NCI-H69 (cell line): ENCODE measurements around the gene TTC7B.
A peak's percentile ranks its signal among the peaks of the same experiment; 100 is the strongest.

ENCODE experiments used
- DNase-seq: peaks from one replicate; lab custom pipeline; 2025; lab: John Stamatoyannopoulos, UW

TTC7B gene

DNA sequence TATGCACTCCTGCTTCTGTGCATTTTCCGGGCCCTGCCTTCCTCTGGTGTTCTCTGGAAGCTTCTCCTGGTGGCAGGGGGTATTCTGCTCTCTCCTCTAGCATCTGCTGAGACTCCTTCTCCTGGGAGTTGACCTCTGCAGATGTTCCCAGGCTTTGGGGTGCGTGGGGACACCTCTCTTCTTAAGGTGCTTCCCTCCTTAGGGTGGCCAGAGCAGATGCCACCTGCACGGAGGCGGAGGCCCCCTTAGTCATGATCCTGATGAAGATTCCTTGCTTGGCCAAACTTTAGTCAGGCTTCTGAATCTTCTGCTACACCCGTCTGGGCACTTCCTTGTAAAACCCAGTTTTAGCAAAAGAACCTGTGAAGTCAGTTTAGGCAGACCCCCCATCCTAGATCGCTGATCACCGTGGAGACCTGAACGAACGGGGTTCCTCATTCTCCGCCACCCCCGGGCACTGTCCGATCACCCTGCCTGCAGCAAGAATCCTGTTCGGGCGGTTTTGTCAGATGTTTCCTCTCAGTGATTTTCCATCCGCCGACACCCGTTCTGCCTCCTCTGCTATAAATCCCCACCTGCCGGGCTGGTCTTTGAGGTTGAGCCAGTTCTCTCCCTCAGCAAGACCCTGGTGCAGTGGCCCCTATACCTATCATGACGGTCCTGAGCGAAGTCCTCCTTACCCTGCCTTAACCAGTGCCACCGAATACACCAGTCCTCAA lies 307.5 kb downstream of the TTC7B start:
- no peak for DNase-seq

DNA sequence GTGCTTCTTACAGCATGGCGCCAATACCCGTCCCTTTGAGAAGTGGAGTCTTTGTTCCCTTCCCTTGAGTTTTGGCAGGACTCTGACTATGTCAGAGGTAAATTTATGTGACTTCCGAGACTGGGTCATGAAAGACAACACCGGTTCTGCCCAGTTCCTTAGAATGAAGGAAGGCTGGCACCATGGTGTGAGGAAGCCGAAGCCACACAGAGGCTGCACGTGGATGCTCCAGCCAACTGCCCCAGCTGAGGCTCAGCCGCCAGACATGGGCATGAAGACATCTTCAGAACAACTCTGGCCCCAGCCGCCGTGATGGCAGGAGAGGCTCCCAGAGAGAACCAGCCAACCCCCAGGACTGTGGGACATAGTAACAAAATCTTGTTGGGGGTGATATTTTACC lies 308.2 kb downstream of the TTC7B start:
- no peak for DNase-seq

DNA sequence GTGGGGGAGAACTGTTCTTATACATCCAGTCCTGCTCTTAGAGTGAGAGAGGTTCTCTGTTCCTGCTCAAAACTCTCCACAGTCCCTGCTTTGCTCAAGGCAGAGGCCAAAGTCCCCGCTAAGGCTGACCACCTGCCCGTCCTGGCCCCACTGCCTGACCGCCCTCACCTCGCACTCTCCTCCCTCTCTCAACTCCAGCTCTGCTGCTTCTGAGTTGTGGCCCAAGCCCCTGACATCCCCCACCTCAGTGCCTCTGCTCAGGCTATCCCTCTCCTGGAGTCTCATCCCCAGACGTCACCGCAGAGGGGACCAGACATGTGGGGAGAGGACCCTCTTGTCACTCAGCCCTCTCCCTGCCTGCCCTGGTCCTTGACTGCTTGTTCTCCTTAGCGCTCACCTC lies 308.8 kb downstream of the TTC7B start:
- DNase-seq = no peak

DNA sequence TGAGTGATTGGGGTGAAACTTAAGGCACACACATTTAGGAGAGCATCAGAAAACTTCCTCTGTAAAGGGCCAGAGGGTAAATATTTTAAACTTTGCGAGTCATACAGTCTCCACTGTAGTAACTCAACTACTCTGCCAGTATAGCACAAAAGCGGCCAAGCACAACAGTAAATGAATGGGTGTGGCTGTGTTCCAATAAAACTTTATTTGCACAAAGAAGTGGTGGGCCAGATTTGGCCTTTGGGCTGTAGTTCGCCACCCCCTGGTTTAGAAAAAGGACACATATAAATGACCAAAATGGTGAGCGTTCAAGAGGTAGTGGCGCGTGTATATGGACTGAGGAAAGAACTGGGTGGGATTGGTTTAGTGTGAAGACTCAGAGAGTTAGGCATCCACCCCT lies 309.5 kb downstream of the TTC7B start:
- no peak for DNase-seq

DNA sequence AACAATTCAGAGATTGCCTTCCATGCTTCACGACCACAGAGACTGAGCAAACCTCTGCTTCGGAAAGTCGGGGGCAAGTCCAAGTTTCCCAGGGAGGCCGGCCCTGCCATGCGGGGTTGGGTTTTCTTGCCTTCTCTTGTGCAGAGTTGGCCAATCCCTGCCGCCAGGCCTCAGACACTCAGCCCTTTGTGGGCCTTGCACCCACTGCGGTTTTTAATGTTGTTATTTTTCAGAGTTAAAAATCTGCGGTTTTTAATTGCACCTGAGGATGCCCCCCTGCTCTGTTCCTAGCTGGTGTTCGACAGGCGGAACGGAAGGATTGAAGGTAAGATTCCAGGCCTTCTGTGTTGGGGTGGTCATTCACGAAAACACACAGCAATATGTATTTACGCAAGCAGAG lies 310.7 kb downstream of the TTC7B start:
- DNase-seq = no peak

DNA sequence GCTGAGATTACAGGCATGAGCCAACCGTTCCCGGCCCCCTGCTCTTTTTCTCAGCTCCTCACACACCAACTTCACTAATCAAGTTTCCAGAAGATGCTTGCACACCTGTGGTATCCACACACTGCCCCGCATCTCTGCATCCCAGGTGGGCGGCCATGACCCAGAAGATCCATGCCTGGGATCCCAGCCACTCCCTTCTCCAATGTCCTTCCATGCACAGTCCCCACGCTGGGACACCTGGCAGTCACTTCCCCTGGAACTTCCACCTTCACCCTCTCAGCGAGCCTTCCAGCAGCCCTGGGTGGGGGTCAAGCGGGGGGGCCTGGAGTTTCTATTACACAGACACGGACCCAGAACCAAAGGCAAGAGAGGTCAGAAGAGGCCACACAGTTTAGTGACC lies 311.6 kb downstream of the TTC7B start:
- no peak for DNase-seq

DNA sequence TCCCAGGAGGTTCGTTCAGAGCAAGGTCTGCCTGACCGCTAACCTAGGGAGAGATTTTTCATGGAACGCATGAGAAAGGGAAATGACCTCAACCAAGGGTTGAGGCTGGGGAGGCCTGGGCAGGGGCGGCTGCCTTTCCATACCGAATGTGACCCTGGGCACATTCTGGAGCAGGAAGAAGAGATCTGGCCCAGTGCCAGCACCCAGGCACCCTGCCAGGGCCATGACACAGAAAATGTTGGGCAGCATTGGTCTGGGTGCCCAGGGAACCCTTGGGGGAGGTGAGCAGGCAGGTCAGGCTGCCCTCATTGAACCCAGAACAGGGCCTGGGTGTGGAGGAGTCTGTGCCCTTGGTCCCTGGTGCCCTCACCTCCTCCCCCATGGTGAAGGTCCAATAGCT lies 312.6 kb downstream of the TTC7B start:
- DNase-seq = peak; percentile 52

DNA sequence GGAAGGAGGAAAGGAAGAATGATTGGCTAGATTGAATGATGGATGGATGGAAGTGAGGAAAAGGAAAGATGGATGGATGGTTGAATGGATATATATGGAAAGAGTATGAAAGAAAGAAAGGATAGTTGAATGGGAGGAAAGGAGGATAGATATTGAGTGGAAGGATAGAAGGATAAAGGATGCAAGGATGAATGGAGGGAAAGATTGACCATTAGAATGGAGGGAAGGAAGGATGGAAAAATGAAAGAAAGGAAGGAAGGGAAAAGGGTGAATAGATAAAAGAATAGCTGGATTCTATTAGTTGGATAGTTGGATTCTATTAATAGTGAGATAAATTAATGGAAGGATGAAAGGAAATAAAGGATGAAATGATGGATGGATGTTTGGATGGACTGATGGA lies 313.5 kb downstream of the TTC7B start:
- no peak for DNase-seq

DNA sequence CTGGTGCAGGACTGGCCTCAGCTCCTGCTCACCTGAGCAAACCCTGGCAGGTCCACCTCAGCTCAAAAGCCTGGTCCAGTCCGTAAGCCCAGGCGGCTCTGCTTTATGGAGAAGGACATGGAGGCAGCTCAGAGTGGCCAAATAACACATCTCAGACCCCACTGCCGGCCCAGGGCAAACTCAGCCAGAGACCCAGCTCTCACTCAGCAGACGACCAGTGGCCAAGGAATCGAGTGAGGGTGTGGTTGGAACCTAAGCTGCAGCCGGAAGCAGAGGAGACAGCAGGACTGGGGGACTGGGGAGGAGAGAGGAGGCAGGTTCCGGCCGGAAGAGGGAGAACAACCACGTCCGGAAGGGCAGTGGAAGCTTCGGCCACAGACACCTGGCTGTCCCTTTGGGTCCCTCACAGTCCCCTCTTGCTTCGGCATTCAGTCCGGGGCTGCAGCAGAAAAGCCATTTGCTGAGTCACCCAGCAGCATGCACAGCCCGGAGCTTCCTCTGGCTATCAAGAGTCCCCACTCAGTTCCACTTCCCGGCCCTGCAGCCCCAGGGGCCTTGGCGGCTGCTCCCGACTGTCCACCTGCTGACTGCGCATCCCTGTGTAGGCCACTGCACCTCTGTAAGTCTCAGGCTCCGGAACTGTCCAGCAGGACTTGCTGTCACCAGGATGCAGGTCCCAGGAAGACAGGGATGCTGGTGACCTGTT lies 315.4 kb downstream of the TTC7B start:
- no peak for DNase-seq

DNA sequence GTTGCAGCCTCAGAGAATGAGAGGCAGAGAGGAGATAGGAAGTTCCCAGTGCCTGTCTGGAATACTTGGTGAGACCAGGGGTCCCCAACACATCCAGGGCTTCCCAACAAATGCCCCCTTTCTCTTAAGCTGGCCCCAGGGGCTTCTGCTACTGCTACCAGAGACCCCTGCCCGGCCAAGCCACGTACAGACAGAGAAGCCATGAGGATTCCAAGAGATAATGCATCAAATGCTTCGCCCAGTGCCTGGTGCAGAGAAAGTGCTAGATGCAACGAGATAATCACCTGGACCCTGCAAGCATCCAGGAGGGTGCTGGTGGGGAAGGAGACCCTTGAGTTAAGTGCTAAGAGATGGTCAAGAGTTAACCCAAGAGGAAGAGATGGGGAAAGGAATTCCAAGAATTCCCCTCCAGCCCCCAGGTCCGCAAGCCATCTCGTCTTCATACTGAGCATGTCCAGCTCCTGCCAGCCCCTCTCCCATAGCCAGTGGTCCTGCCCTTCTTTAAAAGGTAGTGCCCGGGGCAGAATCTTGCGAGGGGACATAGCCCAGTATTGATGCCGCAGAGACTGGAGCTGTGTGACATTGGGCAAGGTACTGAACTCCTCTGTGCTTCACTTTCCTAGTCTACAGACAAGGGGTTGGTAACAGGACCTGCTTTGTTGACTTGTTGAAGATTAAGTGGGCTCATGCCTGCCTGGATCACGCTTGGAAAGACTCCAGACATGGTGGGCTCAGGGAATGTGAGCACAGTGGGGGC lies 316.1 kb downstream of the TTC7B start:
- no peak for DNase-seq

DNA sequence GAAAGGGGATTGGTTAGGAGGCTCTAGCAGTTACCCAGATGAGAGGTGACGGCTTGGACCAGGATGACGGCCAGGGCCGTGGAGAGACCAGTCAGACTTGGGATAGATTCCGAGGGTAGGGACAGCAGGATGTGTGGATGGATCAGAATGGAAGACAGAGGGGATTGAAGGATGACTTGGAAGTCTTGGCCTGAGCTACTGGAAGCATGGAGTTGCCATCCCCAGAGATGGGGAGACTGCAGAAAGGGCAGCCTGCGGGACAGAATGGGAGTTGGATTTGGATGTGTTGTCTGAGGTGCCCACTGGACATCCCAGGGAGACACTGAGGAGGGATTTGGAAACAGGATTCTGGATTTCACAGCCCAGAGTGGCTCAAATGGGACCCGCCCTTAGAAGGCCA lies 317.1 kb downstream of the TTC7B start:
- DNase-seq = no peak

DNA sequence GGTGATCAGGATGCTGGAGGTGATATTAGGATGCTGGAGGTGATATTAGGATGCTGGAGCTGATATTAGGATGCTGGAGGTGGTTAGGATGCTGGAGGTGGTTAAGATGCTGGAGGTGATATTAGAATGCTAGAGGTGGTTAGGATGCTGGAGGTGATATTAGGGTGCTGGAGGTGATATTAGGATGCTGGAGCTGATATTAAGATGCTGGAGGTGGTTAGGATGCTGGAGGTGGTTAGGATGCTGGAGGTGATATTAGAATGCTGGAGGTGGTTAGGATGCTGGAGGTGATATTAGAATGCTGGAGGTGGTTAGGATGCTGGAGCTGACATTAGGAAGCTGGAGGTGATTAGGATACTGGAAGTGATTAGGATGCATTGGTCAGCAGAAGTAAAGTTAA lies 318.0 kb downstream of the TTC7B start:
- DNase-seq = no peak

DNA sequence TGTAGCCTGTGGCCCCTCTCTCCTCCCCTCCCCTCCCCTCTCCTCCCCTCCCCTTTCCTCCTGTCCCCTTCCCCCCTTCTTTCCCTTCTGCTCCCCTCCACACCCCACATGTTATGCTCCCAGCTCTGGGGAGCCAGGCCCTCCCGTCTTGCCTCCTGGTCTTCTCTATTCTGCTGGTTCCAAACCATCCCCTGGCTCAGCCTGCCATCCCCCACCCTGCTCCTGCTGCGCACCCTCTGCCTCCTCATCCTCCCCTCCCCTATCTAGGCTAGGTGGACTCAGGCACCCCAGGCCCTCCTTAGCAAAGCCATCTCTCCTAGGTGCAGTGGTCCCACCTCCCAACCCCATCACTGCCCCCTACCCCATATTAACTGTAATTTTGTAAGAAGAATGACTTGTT lies 319.9 kb downstream of the TTC7B start:
- no peak for DNase-seq

DNA sequence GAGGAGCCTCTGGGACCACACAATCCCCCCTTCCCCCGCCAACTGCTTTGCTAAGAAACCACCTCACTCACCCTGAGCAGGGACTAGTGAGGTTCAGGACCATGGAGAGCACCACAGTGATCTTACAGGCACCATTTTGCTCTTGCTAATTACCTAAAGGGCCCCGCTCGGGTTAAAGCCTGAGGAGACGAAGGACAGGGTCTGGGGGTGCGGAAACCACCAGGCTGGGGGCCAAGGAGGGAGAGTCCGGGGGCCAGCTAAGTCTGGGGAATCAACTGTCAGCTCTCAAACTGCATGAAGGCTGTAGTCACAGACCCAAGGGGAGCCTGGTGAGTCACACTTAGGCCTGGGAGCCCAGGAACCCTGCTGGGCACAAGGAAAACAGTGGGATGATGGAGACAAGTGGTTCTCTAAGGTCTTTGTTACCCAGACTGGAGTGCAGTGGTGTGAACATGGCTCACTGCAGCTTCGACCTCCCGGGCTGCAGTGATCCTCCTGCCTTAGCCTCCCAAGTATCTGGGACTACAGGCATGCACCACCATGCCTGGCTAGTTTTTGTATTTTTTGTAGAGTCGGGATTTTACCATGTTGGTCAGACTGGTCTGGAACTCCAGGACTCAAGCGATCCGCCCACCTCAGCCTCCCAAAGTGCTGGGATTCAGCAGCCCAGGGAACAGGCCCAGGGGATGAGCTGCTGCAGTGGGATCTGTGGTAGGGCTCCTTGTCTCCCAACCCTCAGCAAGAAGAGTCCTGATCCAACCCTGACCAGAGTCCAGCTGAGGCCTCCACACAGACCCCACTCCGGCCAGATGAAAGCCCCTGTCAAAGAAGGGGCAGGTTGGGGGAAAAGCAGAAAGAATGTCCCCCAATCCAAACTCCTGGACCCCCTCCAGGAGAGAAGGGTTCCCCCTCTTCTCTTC lies 320.6 kb downstream of the TTC7B start:
- DNase-seq = peak; percentile 62

DNA sequence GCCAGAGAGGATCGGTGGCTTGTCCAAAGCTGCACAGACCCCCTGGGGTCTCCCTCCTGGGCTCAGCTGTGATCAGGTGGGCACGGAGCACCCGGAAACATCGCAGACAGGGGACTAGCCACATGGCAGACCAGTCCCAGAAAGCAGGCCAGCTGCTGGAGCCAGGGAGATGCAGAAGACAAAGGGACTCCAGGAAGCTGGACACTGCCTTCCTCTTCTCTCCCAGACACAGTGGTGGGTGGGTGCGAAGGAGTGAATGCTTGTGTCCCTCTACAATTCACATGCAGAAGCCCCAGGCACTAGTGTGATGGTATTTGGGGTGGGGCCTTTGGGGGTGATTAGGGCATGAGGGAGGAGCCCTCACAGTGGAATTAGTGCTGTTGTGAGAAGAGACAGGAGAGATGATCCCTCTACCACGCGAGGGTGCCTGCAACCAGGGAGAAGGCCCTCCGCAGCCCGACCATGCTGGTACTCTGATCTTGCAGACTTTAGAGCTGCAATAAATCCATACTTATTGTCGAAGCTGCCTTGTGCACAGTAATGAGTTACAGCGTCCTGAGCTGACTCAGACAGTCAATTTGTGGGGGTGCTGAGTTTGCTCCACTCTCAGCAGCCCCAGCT lies 324.2 kb downstream of the TTC7B start:
- DNase-seq = no peak

DNA sequence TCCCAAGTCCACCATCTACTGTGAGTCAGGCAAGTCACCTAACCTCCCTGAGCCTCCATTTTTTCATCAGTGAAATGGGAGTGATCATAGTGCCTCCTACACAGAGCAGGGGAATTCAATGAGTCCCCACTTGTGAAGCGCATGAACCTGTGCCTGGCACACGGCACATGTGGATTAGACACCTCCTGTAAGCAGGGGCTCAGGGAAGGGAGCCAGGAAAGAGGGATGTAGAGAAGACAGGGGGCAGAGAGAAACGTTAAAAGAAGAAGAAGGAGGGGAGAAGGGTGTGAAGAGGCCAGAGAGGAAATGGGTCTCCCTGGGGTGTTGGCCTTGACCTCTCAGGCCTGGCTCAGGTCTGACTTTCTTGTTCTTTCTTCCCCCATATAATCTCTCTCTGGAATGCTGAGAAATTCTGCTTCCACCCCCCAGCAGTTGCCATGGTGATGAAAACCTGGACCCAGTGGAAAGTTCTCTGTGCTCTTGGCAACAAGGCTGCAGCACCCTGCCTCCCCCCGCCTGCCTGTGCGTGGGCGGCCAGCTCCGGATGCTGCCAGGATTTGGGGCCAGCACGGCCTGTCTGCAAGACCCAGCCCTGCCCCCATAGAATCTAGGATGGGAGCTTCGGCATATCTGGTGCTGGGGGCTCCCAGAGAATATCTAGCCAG lies 324.9 kb downstream of the TTC7B start:
- DNase-seq = no peak

DNA sequence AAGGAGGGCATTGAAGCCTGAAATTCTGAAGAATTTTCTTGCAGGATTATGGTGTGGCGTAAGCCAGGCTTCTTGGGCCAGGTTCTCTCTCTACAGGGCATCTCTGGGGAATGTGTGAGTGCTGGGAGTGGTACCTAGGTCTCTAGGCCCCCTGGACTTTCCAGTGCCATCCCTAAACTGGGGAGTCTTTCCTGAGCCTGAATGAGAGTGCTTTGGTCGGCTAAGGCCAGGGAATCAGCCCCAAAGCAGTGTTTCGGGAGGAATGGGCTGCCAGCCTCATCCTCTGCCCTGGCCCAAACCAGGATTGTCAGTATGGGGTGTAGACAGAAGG lies 325.5 kb downstream of the TTC7B start:
- DNase-seq = no peak

DNA sequence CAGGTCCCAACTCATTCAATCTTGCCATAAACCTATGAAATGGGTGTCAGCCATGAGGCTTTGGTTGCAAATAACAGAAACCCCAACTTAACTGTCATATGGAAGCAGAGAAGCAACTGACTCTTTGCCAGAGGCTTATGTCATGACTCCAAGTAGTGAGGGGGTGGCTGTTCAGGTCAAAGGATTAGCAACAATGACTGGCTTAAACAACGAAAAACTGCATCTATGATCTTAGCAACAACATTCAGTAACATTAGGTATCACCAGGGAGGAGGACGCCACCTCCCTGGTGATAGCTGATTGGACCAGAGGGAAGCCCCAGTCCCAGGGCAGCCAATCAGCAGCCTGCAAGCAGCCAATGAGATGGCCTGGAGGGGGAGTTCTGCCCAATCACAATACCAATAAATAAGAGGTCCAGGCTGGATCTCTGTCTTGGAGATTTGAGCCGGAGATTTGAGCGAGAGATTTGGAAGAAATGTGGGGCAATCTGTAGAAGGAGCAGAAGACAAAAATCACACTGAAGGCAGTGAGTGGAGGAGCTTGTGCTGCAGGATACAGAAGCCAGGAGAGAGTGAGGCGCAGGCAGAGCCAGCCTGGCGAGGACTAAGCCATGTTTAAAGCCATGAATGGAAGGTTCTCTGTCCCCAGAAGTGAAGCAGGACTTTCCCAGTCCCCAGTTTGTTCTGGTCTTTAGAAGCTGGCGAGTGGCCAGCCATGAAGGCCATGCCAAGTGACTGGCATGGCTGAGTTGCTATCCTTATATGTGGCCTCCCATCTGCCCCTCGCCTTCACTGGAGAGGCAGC lies 326.1 kb downstream of the TTC7B start:
- DNase-seq = peak; percentile 32

DNA sequence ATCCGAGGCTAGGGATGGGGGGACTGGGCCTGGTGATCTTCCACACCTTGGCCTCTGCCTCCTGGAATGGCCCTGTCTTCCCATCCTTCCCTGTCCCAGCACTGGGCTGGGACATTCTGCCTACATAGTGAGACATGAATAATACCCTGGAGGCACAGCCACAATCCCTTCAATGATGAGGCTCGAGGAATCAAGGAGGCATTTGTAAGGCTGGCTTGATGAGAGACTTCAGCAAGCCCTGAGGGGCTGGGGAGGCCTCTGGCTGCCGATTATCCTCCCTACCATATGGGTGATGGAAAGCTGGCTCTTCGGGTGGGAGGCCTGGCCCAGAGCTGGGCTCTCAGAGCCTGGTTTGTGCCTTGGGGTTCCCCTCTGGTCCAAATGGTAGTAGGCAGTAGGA lies 326.9 kb downstream of the TTC7B start:
- no peak for DNase-seq

DNA sequence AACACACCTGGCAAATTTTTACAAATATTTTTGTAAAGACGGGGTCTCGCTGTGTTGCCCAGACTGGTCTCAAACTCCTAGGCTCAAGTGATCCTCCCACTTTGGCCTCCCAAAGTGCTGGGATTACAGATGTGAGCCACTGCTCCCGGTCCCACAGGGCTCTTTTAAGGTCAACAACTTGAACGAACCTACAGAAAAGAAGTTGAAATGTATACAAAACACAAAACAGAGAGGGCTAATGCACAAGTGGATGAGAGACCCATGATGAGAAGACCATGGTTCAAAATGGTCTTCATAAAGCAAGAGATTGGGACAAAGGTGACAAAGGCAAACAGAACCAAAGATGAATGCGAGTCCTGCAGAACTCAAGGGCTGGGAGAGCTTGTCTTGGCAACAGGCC lies 328.0 kb downstream of the TTC7B start:
- DNase-seq = no peak
